ENCODE measurements around the gene RTEL1.
"Not testable (repeated sequence)": the region's sequence is repeated elsewhere in the genome, so short reads cannot be mapped to it uniquely, and the experiment has no call there.

DNA sequence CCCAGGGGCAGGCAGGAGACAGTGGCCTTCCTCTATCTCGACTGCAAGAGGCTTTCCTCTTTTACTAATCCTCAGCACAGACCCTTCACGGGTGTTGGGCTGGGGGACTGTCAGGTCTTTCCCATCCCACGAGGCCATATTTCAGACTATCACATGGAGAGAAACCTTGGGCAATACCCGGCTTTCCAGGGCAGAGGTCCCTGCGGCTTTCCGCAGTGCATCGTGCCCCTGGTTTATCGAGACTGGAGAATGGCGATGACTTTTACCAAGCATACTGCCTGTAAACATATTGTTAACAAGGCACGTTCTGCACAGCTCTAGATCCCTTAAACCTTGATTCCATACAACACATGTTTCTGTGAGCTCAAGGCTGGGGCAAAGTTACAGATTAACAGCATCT, 2.1 kb downstream of the RTEL1 start:
- not testable (repeated sequence) for TF ChIP-seq POLR2A, POLR2AphosphoS5, EP300 (IDR thresholded peaks at IDR 0.05)
- TF ChIP-seq, protein P1, sequence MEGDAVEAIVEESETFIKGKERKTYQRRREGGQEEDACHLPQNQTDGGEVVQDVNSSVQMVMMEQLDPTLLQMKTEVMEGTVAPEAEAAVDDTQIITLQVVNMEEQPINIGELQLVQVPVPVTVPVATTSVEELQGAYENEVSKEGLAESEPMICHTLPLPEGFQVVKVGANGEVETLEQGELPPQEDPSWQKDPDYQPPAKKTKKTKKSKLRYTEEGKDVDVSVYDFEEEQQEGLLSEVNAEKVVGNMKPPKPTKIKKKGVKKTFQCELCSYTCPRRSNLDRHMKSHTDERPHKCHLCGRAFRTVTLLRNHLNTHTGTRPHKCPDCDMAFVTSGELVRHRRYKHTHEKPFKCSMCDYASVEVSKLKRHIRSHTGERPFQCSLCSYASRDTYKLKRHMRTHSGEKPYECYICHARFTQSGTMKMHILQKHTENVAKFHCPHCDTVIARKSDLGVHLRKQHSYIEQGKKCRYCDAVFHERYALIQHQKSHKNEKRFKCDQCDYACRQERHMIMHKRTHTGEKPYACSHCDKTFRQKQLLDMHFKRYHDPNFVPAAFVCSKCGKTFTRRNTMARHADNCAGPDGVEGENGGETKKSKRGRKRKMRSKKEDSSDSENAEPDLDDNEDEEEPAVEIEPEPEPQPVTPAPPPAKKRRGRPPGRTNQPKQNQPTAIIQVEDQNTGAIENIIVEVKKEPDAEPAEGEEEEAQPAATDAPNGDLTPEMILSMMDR (IDR thresholded peaks at IDR 0.05) = not testable (repeated sequence)
